Fibroblast of villous mesenchyme (primary cell): Measurements from ENCODE around the gene PCBP3. TPM values are rescaled to one million over a fixed set of nuclear protein-coding genes. Genes with fewer than 3 reads are reported as not detected.
"Not testable (repeated sequence)": the region's sequence is repeated elsewhere in the genome, so short reads cannot be mapped to it uniquely, and the experiment has no call there.

Experiments used
- DNase-seq: peaks from one replicate; pipeline ENCODE4 v3.0.0-alpha.2; 2010; ENCODE audit warnings: low read depth
- H3K4me3 ChIP-seq: 2 replicates; pipeline ENCODE4 v1.5.1; 2011; ENCODE audit warnings: low read depth, mild to moderate bottlenecking, low read length
- total RNA-seq: library from RNA; depleted of rRNA; stranded (reverse); fragments of >200 nt; gene quantifications from 2 replicates; pipeline ENCODE4 v1.2.3, GENCODE V29; 2012
- TF ChIP-seq, protein P1 (sequence below): IDR thresholded peaks from 2 replicates; pipeline ENCODE4 v1.5.1; 2012; ENCODE audit warnings: low read depth, mild to moderate bottlenecking, low read length; ENCODE audit not compliant: insufficient read depth

The PCBP3 gene
- total RNA-seq, 1 donor, result 1.3 TPM

DNA sequence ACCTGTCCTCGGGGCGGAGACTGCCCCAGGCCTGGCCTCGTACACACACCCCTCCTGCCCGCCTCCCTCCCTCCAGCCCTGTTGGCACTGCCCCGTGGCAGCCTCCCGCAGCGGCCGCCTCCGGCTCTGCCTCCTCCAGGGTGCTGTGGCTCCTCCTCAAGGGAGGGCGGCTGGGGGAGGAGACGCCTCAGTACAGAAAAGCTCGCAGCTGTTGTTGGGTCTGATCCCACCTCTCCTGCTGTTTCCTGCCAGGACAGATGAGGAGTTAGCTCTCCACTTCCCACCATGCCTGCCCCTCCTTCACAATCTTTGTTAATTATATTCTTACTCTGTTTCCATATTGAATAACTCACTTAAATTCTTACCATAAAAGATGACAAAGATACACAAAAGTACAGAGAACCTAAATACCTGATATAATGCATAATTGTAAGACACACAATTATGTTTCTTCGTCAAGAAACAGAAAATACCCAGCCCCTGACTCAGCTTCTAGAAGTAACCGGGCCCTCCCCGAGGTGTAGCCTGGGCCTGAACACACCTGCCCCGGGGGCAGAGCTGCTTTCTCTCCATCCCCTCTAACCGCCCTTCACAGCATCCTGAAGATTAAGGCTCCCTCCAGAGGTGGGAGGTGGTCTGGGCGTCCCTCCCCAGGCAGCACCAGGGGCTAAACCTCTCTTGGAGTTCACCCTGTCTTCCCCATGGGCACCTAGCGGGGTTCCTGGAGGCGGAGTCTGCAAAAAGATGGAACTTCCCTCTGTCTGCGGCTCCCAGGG, 307.4 kb downstream of the PCBP3 start:
- TF ChIP-seq, protein P1, sequence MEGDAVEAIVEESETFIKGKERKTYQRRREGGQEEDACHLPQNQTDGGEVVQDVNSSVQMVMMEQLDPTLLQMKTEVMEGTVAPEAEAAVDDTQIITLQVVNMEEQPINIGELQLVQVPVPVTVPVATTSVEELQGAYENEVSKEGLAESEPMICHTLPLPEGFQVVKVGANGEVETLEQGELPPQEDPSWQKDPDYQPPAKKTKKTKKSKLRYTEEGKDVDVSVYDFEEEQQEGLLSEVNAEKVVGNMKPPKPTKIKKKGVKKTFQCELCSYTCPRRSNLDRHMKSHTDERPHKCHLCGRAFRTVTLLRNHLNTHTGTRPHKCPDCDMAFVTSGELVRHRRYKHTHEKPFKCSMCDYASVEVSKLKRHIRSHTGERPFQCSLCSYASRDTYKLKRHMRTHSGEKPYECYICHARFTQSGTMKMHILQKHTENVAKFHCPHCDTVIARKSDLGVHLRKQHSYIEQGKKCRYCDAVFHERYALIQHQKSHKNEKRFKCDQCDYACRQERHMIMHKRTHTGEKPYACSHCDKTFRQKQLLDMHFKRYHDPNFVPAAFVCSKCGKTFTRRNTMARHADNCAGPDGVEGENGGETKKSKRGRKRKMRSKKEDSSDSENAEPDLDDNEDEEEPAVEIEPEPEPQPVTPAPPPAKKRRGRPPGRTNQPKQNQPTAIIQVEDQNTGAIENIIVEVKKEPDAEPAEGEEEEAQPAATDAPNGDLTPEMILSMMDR, result no peak
- DNase-seq, result peak; percentile 60
- H3K4me3 ChIP-seq, result peak overlapping the region; percentile 21

DNA sequence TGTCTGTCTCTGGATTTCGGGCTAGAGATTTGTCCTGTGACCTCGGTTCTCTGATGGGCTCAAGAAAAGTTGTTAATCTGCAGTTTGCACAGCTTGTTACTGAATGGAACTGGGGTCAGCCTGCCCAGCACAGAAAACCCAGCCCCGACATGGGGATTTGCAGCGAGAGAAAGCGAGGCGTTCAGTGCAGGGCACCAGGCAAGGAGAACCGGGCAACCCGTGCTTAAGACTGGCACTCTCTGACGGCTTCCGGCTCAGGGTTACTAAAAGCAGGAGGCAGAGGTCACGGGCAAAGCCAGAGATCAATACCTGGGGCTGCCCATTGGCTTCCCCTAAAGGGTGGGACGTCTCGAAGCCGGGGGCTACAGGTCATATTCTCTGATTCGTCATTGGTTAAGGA, 308.2 kb downstream of the PCBP3 start:
- H3K4me3 ChIP-seq, result no peak overlapping the region
- TF ChIP-seq, protein P1, result no peak
- no peak for DNase-seq

- DNase-seq, H3K4me3 ChIP-seq: not testable (repeated sequence)
Observed at GRCh38 chr21:45952527-45952926, 309.0 kb downstream of the PCBP3 start.

- no peak for DNase-seq
- TF ChIP-seq, protein P1, result no peak
Observed at GRCh38 chr21:45952974-45953373, 309.4 kb downstream of the PCBP3 start.

DNA sequence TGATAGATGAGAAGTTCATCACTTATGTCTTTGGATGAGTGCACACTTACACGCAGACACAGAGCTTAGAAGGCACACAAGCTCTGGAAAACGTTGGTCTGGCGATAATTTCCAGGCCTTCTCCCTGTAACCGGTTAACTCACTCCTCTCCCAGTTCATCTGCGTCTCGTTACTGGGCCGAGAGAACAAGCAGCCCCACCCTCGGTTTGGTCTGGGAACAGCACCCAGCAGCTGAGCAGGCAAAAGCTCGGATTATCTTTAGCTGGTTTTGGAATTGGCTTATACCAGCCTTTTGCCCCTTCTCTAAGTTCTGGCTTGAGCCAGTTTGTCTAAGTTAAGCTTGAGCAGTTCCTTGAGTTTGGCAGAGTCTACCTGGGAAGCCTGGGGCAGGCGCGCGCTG, 310.7 kb downstream of the PCBP3 start:
- TF ChIP-seq, protein P1, result peak; percentile 64
- peak; percentile 69 for DNase-seq
- no peak overlapping the region for H3K4me3 ChIP-seq

More at GRCh38 chr21:45952974-45953373, 309.4 kb downstream of the PCBP3 start:
- no peak overlapping the region for H3K4me3 ChIP-seq

DNA sequence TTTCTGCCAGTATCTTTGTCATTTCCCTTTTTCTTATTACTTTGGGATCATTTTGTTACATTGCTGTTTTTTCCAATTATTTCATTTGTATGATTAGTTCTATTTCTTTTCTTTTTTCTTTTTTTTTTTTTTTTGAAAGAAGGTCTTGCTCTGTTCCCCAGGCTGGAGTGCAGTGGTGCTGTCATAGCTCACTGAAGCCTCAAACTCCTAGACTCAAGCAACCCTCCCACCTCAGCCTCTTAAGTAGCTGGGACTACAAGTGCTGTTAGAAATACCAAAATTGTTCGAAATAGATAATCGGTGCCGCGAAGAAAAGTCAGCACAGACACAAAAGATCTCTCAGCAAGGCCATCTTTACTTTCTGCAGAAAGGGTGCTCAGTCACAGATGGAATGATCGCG, 311.4 kb downstream of the PCBP3 start:
- no peak overlapping the region for H3K4me3 ChIP-seq
- TF ChIP-seq, protein P1, result no peak
- DNase-seq, result no peak

DNA sequence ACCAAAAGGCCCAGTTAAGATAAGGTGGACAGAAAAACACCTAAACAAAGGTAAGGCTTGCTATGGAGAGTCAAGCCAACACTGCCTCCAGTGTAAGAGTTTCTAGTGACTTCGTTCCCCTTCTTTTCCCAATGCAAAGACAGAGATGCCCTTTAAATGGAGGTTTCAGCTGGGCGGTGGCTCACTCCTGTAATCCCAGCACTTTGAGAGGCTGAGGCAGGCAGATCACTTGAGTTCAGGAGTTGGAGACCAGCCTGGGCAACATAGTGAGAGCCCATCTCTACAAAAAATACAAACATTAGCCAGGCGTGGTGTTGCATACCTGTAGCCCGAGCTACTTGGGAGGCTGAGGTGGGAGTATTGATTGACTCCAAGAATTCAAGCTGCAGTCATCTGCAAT, 314.0 kb downstream of the PCBP3 start:
- no peak overlapping the region for H3K4me3 ChIP-seq
- TF ChIP-seq, protein P1, result no peak
- no peak for DNase-seq
